Activated naive CD8-positive, alpha-beta T cell (primary cell): ENCODE measurements around the gene HOMER2.
"Not testable (repeated sequence)": the region's sequence is repeated elsewhere in the genome, so short reads cannot be mapped to it uniquely, and the experiment has no call there.

Experiments used
- H3K27ac Mint-ChIP-seq: one replicate; pipeline ENCODE4 v1.8.0; 2021; ENCODE audit warnings: mixed read lengths
- H3K27me3 Mint-ChIP-seq: one replicate; pipeline ENCODE4 v1.8.0; 2021; ENCODE audit warnings: mixed read lengths
- H3K36me3 Mint-ChIP-seq: one replicate; pipeline ENCODE4 v1.8.0; 2021; ENCODE audit warnings: mixed read lengths
- H3K4me1 Mint-ChIP-seq: one replicate; pipeline ENCODE4 v1.8.0; 2021; ENCODE audit warnings: low read depth, mixed read lengths
- H3K4me3 Mint-ChIP-seq: one replicate; pipeline ENCODE4 v1.8.0; 2021; ENCODE audit warnings: mild to moderate bottlenecking, mixed read lengths
- H3K9me3 Mint-ChIP-seq: one replicate; pipeline ENCODE4 v1.8.0; 2021; ENCODE audit warnings: low read depth, mixed read lengths

HOMER2 gene

DNA sequence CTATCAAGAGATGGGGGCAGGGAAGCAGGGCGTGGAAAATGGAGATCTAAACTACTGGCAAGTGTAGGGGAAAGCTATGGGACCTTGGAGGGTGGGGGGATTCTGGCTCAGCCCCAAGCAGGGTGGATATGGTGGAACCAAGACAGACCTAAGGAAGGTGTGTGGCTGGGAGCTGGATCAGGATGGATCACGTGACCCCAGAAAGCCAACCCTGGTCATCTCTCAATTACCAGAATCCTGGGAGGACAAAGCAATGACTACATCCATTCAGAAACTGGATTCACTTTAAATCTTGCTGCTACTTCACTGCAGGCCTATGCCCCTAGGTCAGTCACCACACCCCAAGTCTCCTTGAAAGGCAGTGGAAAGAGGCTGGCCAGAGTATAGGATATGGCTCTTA, 74.7 kb downstream of the HOMER2 start:
- no peak overlapping the region for H3K4me3 Mint-ChIP-seq
- no peaks in the 10 kb centered on the region for H3K9me3 Mint-ChIP-seq
- H3K27me3 Mint-ChIP-seq: no peaks in the 10 kb centered on the region
- H3K4me1 Mint-ChIP-seq: no peaks in the 10 kb centered on the region
- H3K27ac Mint-ChIP-seq: no peak overlapping the region
- peaks cover 5% of the 10 kb centered on the region for H3K36me3 Mint-ChIP-seq

DNA sequence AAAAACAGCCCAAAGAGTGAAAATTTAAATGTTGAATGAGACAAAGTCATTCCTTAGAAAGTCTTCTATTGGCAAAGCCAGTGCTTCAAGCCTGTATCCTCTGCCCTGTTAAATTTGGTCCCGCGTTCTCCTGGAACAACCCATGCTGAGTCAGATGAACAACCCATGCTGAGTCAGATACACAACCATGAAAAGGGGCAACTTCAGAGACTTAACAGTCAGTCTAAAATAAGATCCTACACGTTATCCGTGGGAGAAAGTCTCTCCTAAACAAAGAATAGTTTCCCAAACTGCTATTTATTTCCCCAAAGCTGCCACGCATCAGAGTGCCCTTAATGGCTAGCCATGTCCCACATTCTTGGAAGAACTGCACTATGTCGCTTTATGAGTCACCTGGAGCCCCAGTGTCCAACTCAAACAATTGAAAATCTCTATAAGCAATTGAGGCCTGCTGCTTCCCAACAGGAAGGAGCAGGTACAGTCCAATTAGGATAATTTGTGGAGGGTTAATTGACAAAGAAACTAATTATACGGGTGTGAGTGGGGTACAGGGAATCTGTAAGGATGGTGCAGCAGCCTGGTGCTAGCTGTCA, 77.0 kb downstream of the HOMER2 start:
- Mint-ChIP-seq H3K4me1 (no peaks in the 10 kb centered on the region), H3K4me3 (no peak overlapping the region), H3K27ac (no peak overlapping the region), H3K27me3 (no peaks in the 10 kb centered on the region), H3K36me3 (peaks cover 10% of the 10 kb centered on the region), H3K9me3 (no peaks in the 10 kb centered on the region)

DNA sequence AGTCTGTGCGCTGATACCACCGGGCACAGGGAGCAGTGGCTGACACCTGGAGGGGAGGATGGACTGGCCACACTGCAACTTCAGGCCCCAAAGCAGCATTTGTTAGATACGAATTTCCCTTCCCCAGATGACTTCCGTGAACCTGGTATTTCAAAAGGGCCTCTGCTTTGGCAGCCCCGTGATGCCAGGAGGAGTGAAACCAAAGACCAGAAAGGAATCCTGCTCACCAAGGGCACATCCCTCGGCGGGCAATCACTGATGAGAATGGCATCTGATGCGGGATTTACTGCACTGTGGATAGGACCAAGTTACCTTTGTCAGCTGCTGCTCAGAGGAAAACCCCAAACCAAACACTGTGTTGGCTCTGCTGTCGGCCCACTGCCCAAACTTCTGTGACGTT, 77.6 kb downstream of the HOMER2 start:
- H3K4me3 Mint-ChIP-seq: no peak overlapping the region
- no peak overlapping the region for H3K27ac Mint-ChIP-seq
- H3K36me3 Mint-ChIP-seq: peaks cover 10% of the 10 kb centered on the region
- no peaks in the 10 kb centered on the region for H3K9me3 Mint-ChIP-seq
- no peaks in the 10 kb centered on the region for H3K4me1 Mint-ChIP-seq
- no peaks in the 10 kb centered on the region for H3K27me3 Mint-ChIP-seq

DNA sequence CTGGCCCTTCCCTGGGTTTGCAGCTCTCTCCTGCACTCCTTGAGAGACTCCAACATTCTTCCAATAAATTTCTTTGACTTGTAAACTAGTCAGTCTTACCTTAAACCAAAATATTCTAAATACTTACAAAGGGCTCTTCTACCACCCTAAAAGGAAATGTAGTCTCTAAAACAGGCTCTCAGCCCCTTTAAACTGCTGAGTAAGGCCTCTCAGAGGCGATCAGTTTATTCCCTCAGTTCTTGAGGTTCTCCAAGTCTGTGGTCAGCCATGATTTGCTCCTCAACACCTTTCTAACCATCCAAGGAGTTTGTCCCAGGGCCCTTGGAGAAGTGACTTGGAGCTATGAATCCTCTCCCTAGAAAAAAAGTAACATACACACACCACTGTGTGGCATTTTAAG, 78.3 kb downstream of the HOMER2 start:
- H3K4me1 Mint-ChIP-seq: no peaks in the 10 kb centered on the region
- peaks cover 10% of the 10 kb centered on the region for H3K36me3 Mint-ChIP-seq
- no peaks in the 10 kb centered on the region for H3K9me3 Mint-ChIP-seq
- H3K4me3 Mint-ChIP-seq: no peak overlapping the region
- no peak overlapping the region for H3K27ac Mint-ChIP-seq
- no peaks in the 10 kb centered on the region for H3K27me3 Mint-ChIP-seq

DNA sequence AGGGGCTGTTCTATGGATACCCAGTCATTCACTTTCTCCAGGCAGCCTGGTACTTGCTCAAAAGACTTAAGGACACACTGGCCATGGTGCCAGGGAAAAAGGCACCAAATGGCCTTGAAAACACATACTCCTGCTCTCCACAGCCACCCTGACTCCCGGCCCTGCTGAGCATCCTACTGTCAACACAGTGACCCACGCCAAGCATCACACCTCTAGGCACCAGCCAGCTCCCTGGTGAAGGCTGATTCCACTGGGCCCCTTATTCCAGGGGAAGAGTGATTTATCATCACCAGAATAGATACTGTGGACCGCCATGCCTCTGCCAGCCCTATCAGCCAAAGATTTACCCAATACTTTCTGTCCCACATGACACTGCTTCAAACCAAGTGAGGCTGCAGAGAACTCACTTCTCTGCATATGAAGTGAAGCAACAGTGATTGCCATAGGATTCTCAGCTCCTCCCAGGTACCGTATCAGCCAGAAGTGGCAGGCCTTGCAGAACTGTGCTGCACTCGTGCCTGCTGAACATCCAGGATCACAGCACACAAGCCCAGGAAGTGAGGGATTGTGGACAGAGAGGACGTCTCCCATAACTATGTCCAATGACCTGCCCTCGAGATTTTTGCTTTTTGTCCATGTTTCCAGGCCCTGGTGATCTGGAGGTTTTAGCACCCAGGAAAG, 79.4 kb downstream of the HOMER2 start:
- H3K4me3 Mint-ChIP-seq: no peak overlapping the region
- H3K4me1 Mint-ChIP-seq: no peaks in the 10 kb centered on the region
- H3K27ac Mint-ChIP-seq: no peak overlapping the region
- peaks cover 10% of the 10 kb centered on the region for H3K36me3 Mint-ChIP-seq
- no peaks in the 10 kb centered on the region for H3K9me3 Mint-ChIP-seq
- H3K27me3 Mint-ChIP-seq: no peaks in the 10 kb centered on the region

DNA sequence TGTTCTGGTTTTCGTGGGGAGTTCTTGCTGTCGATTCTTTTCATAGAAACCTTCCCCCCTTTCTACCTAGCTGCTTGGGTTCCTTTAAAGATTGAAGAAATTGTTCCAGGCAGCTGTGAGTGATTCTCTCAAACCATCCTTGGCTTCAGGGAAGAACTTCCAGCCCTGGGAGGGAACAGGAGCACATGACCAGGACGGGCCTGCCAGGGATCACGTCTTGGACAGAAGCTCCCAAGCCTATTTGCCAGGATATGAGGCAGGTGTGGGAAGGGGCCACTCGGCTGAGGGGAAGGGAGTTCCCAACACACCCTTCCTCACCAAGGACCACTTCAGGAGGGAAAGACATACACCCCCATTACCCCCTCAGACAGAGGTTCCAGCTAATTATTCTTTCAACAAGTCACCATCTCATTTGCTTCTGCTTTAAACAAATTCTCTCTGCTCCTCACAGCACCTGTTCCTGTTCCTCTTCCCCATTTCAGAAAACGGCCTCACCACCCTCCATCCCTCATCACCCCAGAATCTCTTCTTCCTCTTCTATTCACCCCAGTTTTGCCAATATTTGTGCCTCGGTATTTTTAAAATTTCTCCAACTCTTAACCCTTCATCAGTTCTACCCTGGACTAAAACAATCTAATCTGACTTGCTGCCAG, 80.6 kb downstream of the HOMER2 start:
- no peaks in the 10 kb centered on the region for H3K9me3 Mint-ChIP-seq
- H3K27ac Mint-ChIP-seq: no peak overlapping the region
- peaks cover 10% of the 10 kb centered on the region for H3K36me3 Mint-ChIP-seq
- no peaks in the 10 kb centered on the region for H3K27me3 Mint-ChIP-seq
- H3K4me3 Mint-ChIP-seq: no peak overlapping the region
- no peaks in the 10 kb centered on the region for H3K4me1 Mint-ChIP-seq

DNA sequence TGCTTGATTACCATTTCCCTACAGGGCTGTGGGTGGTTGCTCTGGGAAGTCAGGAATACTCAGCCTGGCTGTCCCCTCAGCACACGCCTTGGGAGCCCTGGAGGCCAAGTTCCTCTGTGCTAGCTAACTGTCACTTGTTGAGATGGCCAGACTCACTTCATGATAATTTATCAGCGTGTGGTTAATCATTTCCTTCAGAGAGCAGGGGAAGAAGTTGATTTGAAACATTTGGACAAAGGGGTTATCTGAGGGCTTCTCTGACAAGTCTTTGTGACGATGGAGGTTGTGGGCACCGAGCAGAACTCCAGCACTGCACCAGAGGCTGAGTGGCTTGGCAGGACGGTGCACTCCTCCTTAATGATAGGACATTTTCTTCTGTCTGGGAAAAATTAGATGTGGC, 81.2 kb downstream of the HOMER2 start:
- no peaks in the 10 kb centered on the region for H3K4me1 Mint-ChIP-seq
- H3K27ac Mint-ChIP-seq: no peak overlapping the region
- no peaks in the 10 kb centered on the region for H3K27me3 Mint-ChIP-seq
- H3K9me3 Mint-ChIP-seq: no peaks in the 10 kb centered on the region
- H3K36me3 Mint-ChIP-seq: peaks cover 10% of the 10 kb centered on the region
- H3K4me3 Mint-ChIP-seq: no peak overlapping the region

DNA sequence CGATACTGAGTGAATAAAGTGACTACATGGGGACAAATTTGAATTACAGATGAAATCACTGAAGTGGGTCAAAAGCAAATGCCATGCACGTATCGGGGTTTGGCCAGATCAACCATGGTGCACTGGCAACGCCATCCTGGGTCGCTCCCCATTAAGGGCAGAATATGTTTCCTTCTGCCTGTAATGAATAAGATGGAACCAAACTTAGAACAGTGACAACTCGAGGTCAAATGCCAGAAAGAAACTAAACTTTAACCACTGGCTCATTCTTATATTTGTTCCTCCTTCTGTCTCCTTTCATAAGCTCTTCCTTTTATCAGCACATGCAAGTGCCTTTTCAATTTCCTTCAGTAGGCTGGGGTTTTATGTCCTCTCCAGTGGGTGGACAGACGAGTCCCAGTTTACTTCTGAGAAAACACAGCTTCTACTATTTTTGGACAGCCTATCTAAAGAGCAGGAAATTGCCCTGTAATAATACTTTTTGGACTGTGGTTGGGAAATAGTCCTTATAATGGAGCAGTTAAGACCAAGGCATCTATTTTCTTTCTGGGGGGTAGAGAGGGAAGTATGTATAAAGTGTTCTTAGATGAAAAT, 81.7 kb downstream of the HOMER2 start:
- no peaks in the 10 kb centered on the region for H3K4me1 Mint-ChIP-seq
- no peaks in the 10 kb centered on the region for H3K27me3 Mint-ChIP-seq
- H3K9me3 Mint-ChIP-seq: no peaks in the 10 kb centered on the region
- H3K4me3 Mint-ChIP-seq: no peak overlapping the region
- H3K27ac Mint-ChIP-seq: no peak overlapping the region
- H3K36me3 Mint-ChIP-seq: peaks cover 10% of the 10 kb centered on the region

DNA sequence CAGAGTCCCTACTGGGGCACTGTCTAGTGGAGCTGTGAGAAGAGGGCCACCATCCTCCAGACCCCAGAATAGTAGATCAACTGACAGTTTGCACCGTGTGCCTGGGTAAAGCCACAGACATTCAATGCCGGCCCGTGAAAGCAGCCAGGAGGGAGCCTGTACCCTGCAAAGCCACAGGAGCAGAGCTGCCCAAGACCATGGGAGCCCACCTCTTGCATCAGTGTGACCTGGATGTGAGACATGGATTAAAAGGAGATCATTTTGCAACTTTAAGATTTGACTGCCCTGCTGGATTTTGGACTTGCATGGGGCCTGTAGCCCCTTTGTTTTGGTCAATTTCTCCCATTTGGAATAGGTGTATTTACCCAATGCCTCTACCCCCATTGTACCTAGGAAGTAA, 86.5 kb downstream of the HOMER2 start:
- H3K4me1 Mint-ChIP-seq, H3K36me3 Mint-ChIP-seq, H3K4me3 Mint-ChIP-seq, H3K27me3 Mint-ChIP-seq, H3K9me3 Mint-ChIP-seq, H3K27ac Mint-ChIP-seq: not testable (repeated sequence)

DNA sequence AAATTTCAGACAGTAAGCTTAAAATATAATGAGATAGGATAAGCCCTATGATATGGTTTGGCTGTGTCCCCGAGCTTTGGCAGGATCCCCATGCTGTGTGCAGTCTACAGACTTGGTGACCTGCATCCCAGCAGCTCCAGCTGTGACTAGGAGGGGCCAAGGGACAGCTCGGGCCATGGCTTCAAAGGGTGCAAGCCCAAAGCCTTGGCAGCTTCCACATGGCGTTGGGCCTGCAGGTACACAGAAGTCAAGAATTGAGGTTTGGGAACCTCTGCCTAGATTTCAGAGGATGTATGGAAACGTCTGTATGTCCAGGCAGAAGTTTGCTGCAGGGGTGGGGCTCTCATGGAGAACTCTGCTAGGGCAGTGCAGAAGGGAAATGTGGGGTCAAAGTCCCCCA, 86.9 kb downstream of the HOMER2 start:
- H3K27ac Mint-ChIP-seq, H3K4me1 Mint-ChIP-seq, H3K9me3 Mint-ChIP-seq, H3K36me3 Mint-ChIP-seq, H3K4me3 Mint-ChIP-seq, H3K27me3 Mint-ChIP-seq: not testable (repeated sequence)

DNA sequence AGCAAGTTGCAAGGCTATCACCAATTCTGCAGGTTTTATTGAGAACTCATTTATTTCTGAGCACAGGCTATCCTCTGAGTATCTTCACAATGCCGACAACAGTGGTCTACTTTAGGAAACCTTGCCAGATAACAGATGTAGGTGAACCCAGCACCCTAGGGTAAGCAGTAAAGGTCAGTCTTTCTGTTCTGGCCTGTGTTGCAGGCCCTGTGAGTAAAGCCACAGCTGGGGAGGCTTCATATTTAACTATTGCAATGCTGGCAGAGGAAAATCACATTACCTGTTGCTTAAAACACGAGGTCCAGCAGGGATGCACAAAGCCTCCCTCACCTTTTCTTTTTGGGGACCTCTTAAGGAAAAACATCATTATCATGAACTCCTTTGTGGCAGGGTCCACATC, 87.6 kb downstream of the HOMER2 start:
- no peak overlapping the region for H3K27ac Mint-ChIP-seq
- H3K4me1 Mint-ChIP-seq: no peaks in the 10 kb centered on the region
- H3K36me3 Mint-ChIP-seq: no peaks in the 10 kb centered on the region
- no peak overlapping the region for H3K4me3 Mint-ChIP-seq
- no peaks in the 10 kb centered on the region for H3K9me3 Mint-ChIP-seq
- H3K27me3 Mint-ChIP-seq: no peaks in the 10 kb centered on the region

DNA sequence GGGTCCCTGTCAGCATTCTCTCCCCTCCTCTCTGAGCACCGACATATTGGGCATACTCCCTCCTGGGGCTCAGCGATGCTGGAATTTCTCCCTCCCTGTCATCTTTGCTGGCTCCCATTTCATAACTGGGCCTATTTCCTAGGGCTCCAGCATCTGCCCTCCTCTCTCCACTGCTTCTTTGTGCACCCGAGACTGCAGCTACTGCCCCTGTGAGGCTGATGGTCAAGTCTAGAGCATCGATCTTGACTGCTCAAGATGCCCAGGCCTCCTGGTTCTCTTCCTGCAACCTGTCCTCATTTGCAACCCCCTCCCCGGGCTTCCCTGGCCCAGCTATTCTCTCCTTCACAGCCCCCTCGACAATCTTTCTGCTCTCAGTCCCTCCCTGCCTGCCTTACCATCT, 89.6 kb downstream of the HOMER2 start:
- no peaks in the 10 kb centered on the region for H3K9me3 Mint-ChIP-seq
- no peaks in the 10 kb centered on the region for H3K27me3 Mint-ChIP-seq
- H3K4me3 Mint-ChIP-seq: no peak overlapping the region
- no peak overlapping the region for H3K27ac Mint-ChIP-seq
- H3K4me1 Mint-ChIP-seq: no peaks in the 10 kb centered on the region
- H3K36me3 Mint-ChIP-seq: peaks cover 3% of the 10 kb centered on the region

DNA sequence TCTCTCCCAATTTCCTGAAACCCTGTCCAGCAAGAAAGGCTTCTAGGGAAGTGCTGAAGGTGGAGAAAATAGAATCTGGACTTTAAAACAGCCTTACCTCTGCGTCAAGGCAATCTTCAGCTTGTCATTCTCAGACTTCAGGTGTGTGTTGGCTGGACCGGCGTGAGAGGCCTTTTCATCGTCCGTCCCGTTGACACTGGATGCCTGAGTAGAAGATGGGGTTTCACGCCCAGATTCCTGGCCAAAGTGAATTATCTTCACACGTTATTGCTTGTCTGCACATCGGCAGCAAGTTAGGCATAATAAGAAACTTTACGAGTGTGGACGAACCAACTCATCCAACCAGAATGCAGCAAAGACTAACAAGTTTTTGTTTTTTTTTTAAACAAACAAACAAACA, 93.6 kb downstream of the HOMER2 start:
- Mint-ChIP-seq H3K27ac (no peak overlapping the region), H3K9me3 (no peaks in the 10 kb centered on the region), H3K4me3 (no peak overlapping the region), H3K4me1 (no peaks in the 10 kb centered on the region), H3K36me3 (peaks cover 3% of the 10 kb centered on the region), H3K27me3 (no peaks in the 10 kb centered on the region)

DNA sequence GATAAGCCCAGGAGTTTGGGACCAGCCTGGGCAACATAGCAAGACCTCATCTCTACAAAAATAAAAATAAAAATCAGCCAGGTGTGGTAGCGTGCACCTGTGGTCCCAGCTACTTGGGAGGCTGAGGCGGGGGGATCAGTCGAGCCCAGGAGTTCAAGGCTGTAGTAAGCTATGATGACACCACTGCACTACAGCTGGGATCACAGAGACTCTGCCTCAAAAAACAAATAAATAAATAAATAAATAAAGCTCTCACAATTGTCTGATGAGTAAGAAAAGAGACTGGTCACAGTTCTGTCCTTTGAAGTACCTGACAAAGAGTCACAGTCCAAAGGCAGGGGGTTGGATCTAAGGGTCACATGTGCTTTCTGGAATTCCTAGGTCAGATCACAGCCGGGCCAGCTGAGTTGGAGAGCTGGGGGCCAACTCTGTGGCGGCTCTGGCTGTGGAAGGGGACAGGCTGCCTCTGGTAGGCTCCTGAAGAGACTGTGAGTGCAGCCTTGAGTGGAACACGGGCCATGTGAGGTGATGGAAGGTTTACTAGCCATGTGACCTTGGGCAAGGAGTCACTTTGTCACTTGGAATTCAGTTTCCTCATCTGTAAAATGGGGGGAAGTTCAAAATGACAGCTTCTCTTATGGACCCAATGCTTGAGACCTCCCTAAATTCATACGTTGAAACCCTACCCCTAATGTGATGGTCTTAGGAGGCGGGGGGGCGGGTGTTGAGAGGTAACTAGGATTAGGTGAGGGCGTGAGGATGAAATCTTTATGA, 95.9 kb downstream of the HOMER2 start:
- peaks cover 6% of the 10 kb centered on the region for H3K36me3 Mint-ChIP-seq
- no peak overlapping the region for H3K4me3 Mint-ChIP-seq
- no peaks in the 10 kb centered on the region for H3K9me3 Mint-ChIP-seq
- H3K27me3 Mint-ChIP-seq: no peaks in the 10 kb centered on the region
- H3K27ac Mint-ChIP-seq: no peak overlapping the region
- H3K4me1 Mint-ChIP-seq: peaks cover 10% of the 10 kb centered on the region
